ENCODE measurements around the gene CD207. TPM values are rescaled to one million over a fixed set of nuclear protein-coding genes. Genes with fewer than 3 reads are reported as not detected.

The CD207 gene
- total RNA-seq, 1 experiment from 2014 or later = not detected

GRCh38 chr2:70834106-70834505, 1.5 kb downstream of the CD207 start:
- CTCF ChIA-PET = no interaction called here

GRCh38 chr2:70833246-70833645, 2.4 kb downstream of the CD207 start:
- Histone ChIP-seq H3K4me2 (no peak overlapping the region), H3F3A (ENCODE audit: insufficient read depth, low read depth) (no peaks in the 10 kb centered on the region), H3K4me3 (no peak overlapping the region), H3K36me3 (ENCODE audit: low read depth) (no peaks in the 10 kb centered on the region), H4K20me1 (ENCODE audit: insufficient read depth) (no peaks in the 10 kb centered on the region), H3K27me3 (ENCODE audit: insufficient read depth, low read depth) (peaks cover 86% of the 10 kb centered on the region), H3K4me1 (replicated peaks; ENCODE audit: insufficient read depth) (no peaks in the 10 kb centered on the region), H2AFZ (no peak overlapping the region), H3K9me3 (ENCODE audit: insufficient read depth, low read depth) (no peaks in the 10 kb centered on the region), H3K27ac (no peak overlapping the region), H3K79me2 (ENCODE audit: low read depth) (no peaks in the 10 kb centered on the region), H3K9me2 (ENCODE audit: insufficient read depth) (no peaks in the 10 kb centered on the region)
- no peak for DNase-seq
- ChIA-PET CTCF (no interaction called here), POLR2A (ENCODE audit: unreplicated experiment) (no interaction called here)
- intact Hi-C loops (cut with micrococcal nuclease; ENCODE audit: unreplicated experiment) = no loop called here
- TF ChIP-seq EZH2 (IDR thresholded peaks at IDR 0.05; ENCODE audit: low read depth) (no peak), CTCF (conservative IDR thresholded peaks at IDR 0.05) (no peak)
- BruUV-seq (replicated peaks) = no TSS peak

More at GRCh38 chr2:70834106-70834505, 1.5 kb downstream of the CD207 start:
- Histone ChIP-seq H3K27me3 (ENCODE audit: insufficient read depth, low read depth) (peaks cover 86% of the 10 kb centered on the region), H3K27ac (no peak overlapping the region), H3K4me2 (no peak overlapping the region), H3K4me1 (replicated peaks; ENCODE audit: insufficient read depth) (no peaks in the 10 kb centered on the region), H2AFZ (no peak overlapping the region), H3K9me2 (ENCODE audit: insufficient read depth) (no peaks in the 10 kb centered on the region), H3K4me3 (no peak overlapping the region), H3K9me3 (ENCODE audit: insufficient read depth, low read depth) (no peaks in the 10 kb centered on the region), H3F3A (ENCODE audit: insufficient read depth, low read depth) (no peaks in the 10 kb centered on the region), H3K36me3 (ENCODE audit: low read depth) (no peaks in the 10 kb centered on the region), H4K20me1 (ENCODE audit: insufficient read depth) (no peaks in the 10 kb centered on the region), H3K79me2 (ENCODE audit: low read depth) (no peaks in the 10 kb centered on the region)
- POLR2A ChIA-PET (ENCODE audit: unreplicated experiment) = no interaction called here
- no peak for TF ChIP-seq CTCF (conservative IDR thresholded peaks at IDR 0.05)
- no peak for TF ChIP-seq EZH2 (IDR thresholded peaks at IDR 0.05; ENCODE audit: low read depth)
- intact Hi-C loops (cut with micrococcal nuclease; ENCODE audit: unreplicated experiment) = no loop called here
- no TSS peak for BruUV-seq (replicated peaks)
- no peak for DNase-seq

GRCh38 chr2:70832386-70832785, 3.2 kb downstream of the CD207 start:
- Histone ChIP-seq H3K4me2 (no peak overlapping the region), H3K9me3 (ENCODE audit: insufficient read depth, low read depth) (no peaks in the 10 kb centered on the region), H3K27me3 (ENCODE audit: insufficient read depth, low read depth) (peaks cover 93% of the 10 kb centered on the region), H3K36me3 (ENCODE audit: low read depth) (no peaks in the 10 kb centered on the region), H3K9me2 (ENCODE audit: insufficient read depth) (no peaks in the 10 kb centered on the region), H2AFZ (no peak overlapping the region), H3K4me1 (replicated peaks; ENCODE audit: insufficient read depth) (no peaks in the 10 kb centered on the region), H3K4me3 (no peak overlapping the region), H4K20me1 (ENCODE audit: insufficient read depth) (no peaks in the 10 kb centered on the region), H3K27ac (no peak overlapping the region), H3F3A (ENCODE audit: insufficient read depth, low read depth) (no peaks in the 10 kb centered on the region), H3K79me2 (ENCODE audit: low read depth) (no peaks in the 10 kb centered on the region)
- BruUV-seq (replicated peaks) = no TSS peak
- TF ChIP-seq CTCF (conservative IDR thresholded peaks at IDR 0.05) = no peak
- no peak for TF ChIP-seq EZH2 (IDR thresholded peaks at IDR 0.05; ENCODE audit: low read depth)
- CTCF ChIA-PET = no interaction called here
- intact Hi-C loops (cut with micrococcal nuclease; ENCODE audit: unreplicated experiment) = no loop called here
- POLR2A ChIA-PET (ENCODE audit: unreplicated experiment) = no interaction called here
- no peak for DNase-seq

Measured in PC-9 (cell line).